NCI-H1436 treated with DMSO at 0.1 percent for 48 hours (cell line): ENCODE measurements around the gene MST1R.
A peak's percentile ranks its signal among the peaks of the same experiment; 100 is the strongest.

Source experiments
- DNase-seq: peaks from one replicate; lab custom pipeline; 2025; lab: John Stamatoyannopoulos, UW

The MST1R gene

GRCh38 chr3:49876567-49876966 is 27.1 kb downstream of the MST1R start:
- no peak for DNase-seq

GRCh38 chr3:49873623-49874022 is 30.1 kb downstream of the MST1R start:
- no peak for DNase-seq

- no peak for DNase-seq
These were observed 30.8 kb downstream of the MST1R start for GRCh38 chr3:49872801-49873281.

- DNase-seq: no peak
These were observed 32.0 kb downstream of the MST1R start for GRCh38 chr3:49871531-49872153.

- DNase-seq: no peak
These were observed 34.0 kb downstream of the MST1R start, which contains the start of gene CAMKV for GRCh38 chr3:49869525-49870126. CAMKV (minus strand) TSS chr3:49869906; CDS start chr3:49862388, 7,518 bp downstream.

- no peak for DNase-seq
These were observed 34.7 kb downstream of the MST1R start for GRCh38 chr3:49868862-49869466.

GRCh38 chr3:49867871-49868321 is 35.8 kb downstream of the MST1R start:
- DNase-seq: no peak

- no peak for DNase-seq
These were observed 36.3 kb downstream of the MST1R start for GRCh38 chr3:49867400-49867799.

- DNase-seq: no peak
These were observed 38.4 kb downstream of the MST1R start for GRCh38 chr3:49865198-49865784.

- DNase-seq: no peak
These were observed 39.2 kb downstream of the MST1R start for GRCh38 chr3:49864505-49864904.

GRCh38 chr3:49859576-49860305 is 43.9 kb downstream of the MST1R start:
- DNase-seq: no peak

GRCh38 chr3:49856181-49857005 is 47.3 kb downstream of the MST1R start, which contains the start of gene TRAIP:
TRAIP (minus strand) TSS chr3:49856564; CDS start chr3:49856453, 111 bp downstream.
- DNase-seq: peak; percentile 35

GRCh38 chr3:49855662-49856061 is 48.0 kb downstream of the MST1R start:
- DNase-seq: no peak

GRCh38 chr3:49845694-49846093 is 58.0 kb downstream of the MST1R start:
- DNase-seq: no peak

- DNase-seq: no peak
These were observed 59.0 kb downstream of the MST1R start for GRCh38 chr3:49844464-49845183.

- no peak for DNase-seq
These were observed 60.7 kb downstream of the MST1R start for GRCh38 chr3:49842843-49843517.

GRCh38 chr3:49841806-49842205 is 61.9 kb downstream of the MST1R start:
- DNase-seq: no peak

- no peak for DNase-seq
These were observed 62.5 kb downstream of the MST1R start for GRCh38 chr3:49841126-49841696.

- no peak for DNase-seq
These were observed 63.3 kb downstream of the MST1R start for GRCh38 chr3:49840388-49840787.
